H1 (cell line): Measurements from ENCODE around the gene RRAD. TPM values are rescaled to one million over a fixed set of nuclear protein-coding genes. Genes with fewer than 3 reads are reported as not detected.

ENCODE experiments used
- CTCF ChIA-PET: fragments of 300-600 bp; sonication (Branson Sonifier 250); formaldehyde crosslinking; loops from one replicate; lab custom pipeline; 2021; ENCODE audit not compliant: partially characterized antibody; lab: Charles Lee
- POLR2A ChIA-PET: fragments of 300-600 bp; sonication (Branson Sonifier 250); formaldehyde crosslinking; loops from one replicate; lab custom pipeline; 2021; ENCODE audit warnings: inconsistent platforms; ENCODE audit not compliant: partially characterized antibody; lab: Charles Lee
- DNase-seq, 2 experiments: peaks; one replicate each; pipeline versions ENCODE4 v3.0.0 to v3.0.0-alpha.2; 2010 to 2022; ENCODE audit warnings: low spot score in 2 of 2, low read depth in 1 of 2, mixed read lengths in 1 of 2
- FAIRE-seq: peaks from 2 replicates; lab custom pipeline; 2011; peaks lifted over from hg19 to GRCh38; lab: Jason Lieb, UNC
- H2AFZ ChIP-seq: 2 replicates; pipeline ENCODE4 v1.8.1; 2012; ENCODE audit warnings: low read length, inconsistent platforms
- H2AK5ac ChIP-seq: 2 replicates; pipeline ENCODE4 v1.6.1; 2013; ENCODE audit warnings: low read depth, low read length
- H2BK120ac ChIP-seq: replicated peaks from 2 replicates; pipeline ENCODE3; 2013; ENCODE audit warnings: low read depth, low read length, inconsistent platforms
- H2BK12ac ChIP-seq: 2 replicates; pipeline ENCODE4 v1.6.1; 2013; ENCODE audit warnings: low read depth, low read length
- H2BK15ac ChIP-seq: 2 replicates; pipeline ENCODE4 v1.6.1; 2013; ENCODE audit warnings: low read length
- H2BK20ac ChIP-seq: 2 replicates; pipeline ENCODE4 v1.6.1; 2013; ENCODE audit warnings: low read length
- H2BK5ac ChIP-seq: 2 replicates; pipeline ENCODE4 v1.6.1; 2013; ENCODE audit warnings: low read depth, low read length
- H3K14ac ChIP-seq: 2 replicates; pipeline ENCODE4 v1.6.1; 2013; ENCODE audit warnings: inconsistent platforms; ENCODE audit not compliant: insufficient read length
- H3K18ac ChIP-seq: 2 replicates; pipeline ENCODE4 v1.6.1; 2013; ENCODE audit warnings: low read length; ENCODE audit errors: extremely low read depth
- H3K23ac ChIP-seq: 2 replicates; pipeline ENCODE4 v1.6.1; 2013; ENCODE audit warnings: inconsistent platforms; ENCODE audit not compliant: insufficient read length
- H3K23me2 ChIP-seq: 2 replicates; pipeline ENCODE4 v1.6.1; 2013; ENCODE audit warnings: low read depth, low read length
- H3K27ac ChIP-seq: 2 replicates; pipeline ENCODE4 v1.6.1; 2011; ENCODE audit warnings: low read depth, low read length, inconsistent platforms
- H3K27me3 ChIP-seq, 4 experiments: replicated peaks in 1 of 4; 1 replicate in 1 of 4; 2 replicates in 3 of 4; pipeline versions ENCODE4 v1.6.1 to v1.8.1; 2011 to 2013; ENCODE audit warnings: low read length in 3 of 4, mild to moderate bottlenecking in 3 of 4, inconsistent platforms in 2 of 4, mixed read lengths in 2 of 4, moderate library complexity in 1 of 4; ENCODE audit not compliant: control insufficient read depth in 3 of 4, insufficient read depth in 3 of 4; ENCODE audit errors: extremely low read depth in 1 of 4
- H3K36me3 ChIP-seq, 4 experiments: 2 replicates each; pipeline versions ENCODE4 v1.6.1 to v1.8.1; 2011 to 2013; ENCODE audit warnings: mild to moderate bottlenecking in 4 of 4, low read length in 3 of 4, moderate library complexity in 2 of 4, control low read depth in 1 of 4, inconsistent platforms in 1 of 4; ENCODE audit not compliant: insufficient read depth in 4 of 4, control insufficient read depth in 2 of 4
- H3K4ac ChIP-seq: replicated peaks from 2 replicates; pipeline ENCODE3; 2013; ENCODE audit warnings: low read length, low read depth, mixed read lengths, inconsistent platforms; ENCODE audit not compliant: insufficient read length
- H3K4me1 ChIP-seq, 4 experiments: replicated peaks in 1 of 4; 1 replicate in 1 of 4; 2 replicates in 3 of 4; pipeline versions ENCODE4 v1.6.1 to v1.8.1; 2011 to 2013; ENCODE audit warnings: low read length in 3 of 4, inconsistent platforms in 2 of 4, mixed read lengths in 1 of 4; ENCODE audit not compliant: insufficient read depth in 4 of 4, control insufficient read depth in 3 of 4
- H3K4me2 ChIP-seq, 2 experiments: 2 replicates each; pipeline versions ENCODE4 v1.6.1 to v1.8.1; 2011 to 2013; ENCODE audit warnings: low read depth in 2 of 2, low read length in 2 of 2, control low read depth in 1 of 2, inconsistent platforms in 1 of 2, mild to moderate bottlenecking in 1 of 2; ENCODE audit not compliant: insufficient read depth in 1 of 2
- H3K4me3 ChIP-seq, 4 experiments: fragments of 200-600, 300-600 bp in 1 of 4; sonication (generic), shearing (Covaris generic), sonication (Bioruptor Twin) in 1 of 4; 2 replicates each; pipeline versions ENCODE4 v1.5.1 to v1.8.1; 2011 to 2016; ENCODE audit warnings: low read length in 4 of 4, low read depth in 3 of 4, control low read depth in 2 of 4, inconsistent platforms in 2 of 4, mild to moderate bottlenecking in 2 of 4, mixed read lengths in 1 of 4, moderate library complexity in 1 of 4; ENCODE audit not compliant: insufficient read depth in 2 of 4; ENCODE audit errors: extremely low read depth in 1 of 4
- H3K56ac ChIP-seq: replicated peaks from 2 replicates; pipeline ENCODE3; 2013; ENCODE audit warnings: low read depth, mild to moderate bottlenecking, mixed read lengths, low read length, inconsistent platforms; ENCODE audit not compliant: insufficient read length
- H3K79me1 ChIP-seq: 2 replicates; pipeline ENCODE4 v1.6.1; 2013; ENCODE audit warnings: low read depth, low read length, control low read depth
- H3K79me2 ChIP-seq, 2 experiments: 2 replicates each; pipeline versions ENCODE4 v1.6.1 to v1.8.1; 2012 to 2013; ENCODE audit warnings: low read length in 2 of 2, mild to moderate bottlenecking in 2 of 2, inconsistent platforms in 1 of 2; ENCODE audit not compliant: insufficient read depth in 2 of 2, control insufficient read depth in 1 of 2
- H3K9ac ChIP-seq, 4 experiments: replicated peaks in 1 of 4; 1 replicate in 1 of 4; 2 replicates in 3 of 4; pipeline versions ENCODE4 v1.6.1 to v1.8.1; 2011 to 2013; ENCODE audit warnings: low read depth in 3 of 4, low read length in 3 of 4, control low read depth in 2 of 4, mild to moderate bottlenecking in 2 of 4, moderate library complexity in 2 of 4, inconsistent platforms in 1 of 4; ENCODE audit errors: extremely low read depth in 1 of 4
- H3K9me3 ChIP-seq, 2 experiments: 2 replicates each; pipeline versions ENCODE4 v1.6.1 to v1.8.1; 2012 to 2013; ENCODE audit warnings: mild to moderate bottlenecking in 2 of 2, moderate library complexity in 2 of 2, control low read depth in 1 of 2, inconsistent platforms in 1 of 2, low read depth in 1 of 2, low read length in 1 of 2, mixed read lengths in 1 of 2; ENCODE audit not compliant: insufficient read depth in 2 of 2
- H4K20me1 ChIP-seq, 2 experiments: replicated peaks in 1 of 2; 2 replicates each; pipeline versions ENCODE3 to v1.8.1; 2011 to 2013; ENCODE audit warnings: inconsistent platforms in 2 of 2, low read length in 2 of 2, mild to moderate bottlenecking in 1 of 2; ENCODE audit not compliant: insufficient read depth in 2 of 2, control insufficient read depth in 1 of 2
- H4K5ac ChIP-seq: 2 replicates; pipeline ENCODE4 v1.6.1; 2013; ENCODE audit warnings: low read length, low read depth, mixed read lengths, inconsistent platforms; ENCODE audit not compliant: insufficient read length
- H4K8ac ChIP-seq: 2 replicates; pipeline ENCODE4 v1.8.0; 2013; ENCODE audit warnings: mild to moderate bottlenecking, moderate library complexity, low read length, inconsistent platforms; ENCODE audit not compliant: insufficient read depth; ENCODE audit errors: extremely low read depth
- H4K91ac ChIP-seq: replicated peaks from 2 replicates; pipeline ENCODE3; 2013; ENCODE audit warnings: low read length, mixed read lengths, inconsistent platforms; ENCODE audit not compliant: insufficient read length
- ATF2 ChIP-seq: IDR thresholded peaks from 2 replicates; pipeline ENCODE4 v1.6.1; 2012; ENCODE audit warnings: low read length, inconsistent platforms
- BACH1 ChIP-seq: IDR thresholded peaks from 2 replicates; pipeline ENCODE4 v1.6.1; 2012; ENCODE audit warnings: low read length, improper control_type of control experiment
- CBX8 ChIP-seq: fragments of 300-800, 300-1000 bp; sonication (generic); IDR thresholded peaks from 2 replicates; pipeline ENCODE4 v1.7.1; 2016; ENCODE audit warnings: low read depth, low read length, borderline replicate concordance
- HDAC2 ChIP-seq, 2 experiments: fragments of 300-600 bp in 1 of 2; sonication (generic) in 1 of 2; IDR thresholded peaks; 2 replicates each; pipeline ENCODE4 v1.6.1; 2011 to 2012; ENCODE audit warnings: low read depth in 2 of 2, low read length in 2 of 2, mild to moderate bottlenecking in 2 of 2, moderate library complexity in 2 of 2, borderline replicate concordance in 1 of 2, inconsistent platforms in 1 of 2
- POLR2A ChIP-seq, 2 experiments: IDR thresholded peaks; 1 replicate in 1 of 2; 2 replicates in 1 of 2; pipeline ENCODE4 v1.6.1; 2011; ENCODE audit warnings: low read depth in 2 of 2, low read length in 2 of 2, mild to moderate bottlenecking in 2 of 2; ENCODE audit errors: control extremely low read depth in 1 of 2
- RFX5 ChIP-seq: IDR thresholded peaks from 2 replicates; pipeline ENCODE4 v1.6.1; 2011; ENCODE audit warnings: low read depth, low read length, improper control_type of control experiment, borderline replicate concordance
- SP1 ChIP-seq: IDR thresholded peaks from 2 replicates; pipeline ENCODE4 v1.6.1; 2011; ENCODE audit warnings: low read depth, low read length
- SP2 ChIP-seq: IDR thresholded peaks from 2 replicates; pipeline ENCODE4 v1.6.1; 2012; ENCODE audit warnings: mild to moderate bottlenecking, low read length, inconsistent platforms
- TAF1 ChIP-seq: IDR thresholded peaks from 2 replicates; pipeline ENCODE4 v1.6.1; 2011; ENCODE audit warnings: mild to moderate bottlenecking, low read depth, low read length
- TBP ChIP-seq: IDR thresholded peaks from 2 replicates; pipeline ENCODE4 v1.6.1; 2011; ENCODE audit warnings: low read depth, low read length, improper control_type of control experiment
- WGBS, 2 experiments: shearing (Covaris generic) in 1 of 2; methylation state at CpG; one replicate each; pipeline versions ENCODE4 v1.1.6 to v1.1.7; 2013 to 2015; ENCODE audit warnings: low lambda C conversion rate in 2 of 2, mixed read lengths in 2 of 2, inconsistent platforms in 1 of 2, low coverage in 1 of 2, missing lambda C conversion rate in 1 of 2; ENCODE audit not compliant: insufficient replicate concordance in 2 of 2, insufficient coverage in 1 of 2, insufficient read length in 1 of 2; ENCODE audit errors: extremely low coverage in 1 of 2, missing lambda C conversion rate in 1 of 2; 5-methylcytosine and 5-hydroxymethylcytosine counted together
- polyA plus RNA-seq, 7 experiments: library from polyadenylated mRNA; depleted of rRNA in 3 of 7; stranded (reverse) in 5 of 7; unstranded in 2 of 7; fragments of >200 nt in 5 of 7; fragments of 200-250 nt in 2 of 7; gene quantifications; 1 replicate in 5 of 7; 2 replicates in 1 of 7; 4 replicates in 1 of 7; pipeline versions ENCODE4 v1.2.1 to v1.2.3, GENCODE V29; 2011 to 2013; ENCODE audit warnings: missing spikeins in 2 of 7, mixed read lengths in 2 of 7
- total RNA-seq: library from RNA; stranded (reverse); fragmentation: NEBNext Ultra II Directional; extraction: Animal tissue kit (Norgen Biotek cat#: 25700); gene quantifications from 2 replicates; pipeline ENCODE4 v1.2.1, GENCODE V29; 2021

The RRAD gene
- total and polyA plus RNA-seq, 2 of the 8 experiments (the other 6 are each of a cell fraction or from before 2014, with no cell fraction given) = 0.17 TPM; not detected in 1

DNA sequence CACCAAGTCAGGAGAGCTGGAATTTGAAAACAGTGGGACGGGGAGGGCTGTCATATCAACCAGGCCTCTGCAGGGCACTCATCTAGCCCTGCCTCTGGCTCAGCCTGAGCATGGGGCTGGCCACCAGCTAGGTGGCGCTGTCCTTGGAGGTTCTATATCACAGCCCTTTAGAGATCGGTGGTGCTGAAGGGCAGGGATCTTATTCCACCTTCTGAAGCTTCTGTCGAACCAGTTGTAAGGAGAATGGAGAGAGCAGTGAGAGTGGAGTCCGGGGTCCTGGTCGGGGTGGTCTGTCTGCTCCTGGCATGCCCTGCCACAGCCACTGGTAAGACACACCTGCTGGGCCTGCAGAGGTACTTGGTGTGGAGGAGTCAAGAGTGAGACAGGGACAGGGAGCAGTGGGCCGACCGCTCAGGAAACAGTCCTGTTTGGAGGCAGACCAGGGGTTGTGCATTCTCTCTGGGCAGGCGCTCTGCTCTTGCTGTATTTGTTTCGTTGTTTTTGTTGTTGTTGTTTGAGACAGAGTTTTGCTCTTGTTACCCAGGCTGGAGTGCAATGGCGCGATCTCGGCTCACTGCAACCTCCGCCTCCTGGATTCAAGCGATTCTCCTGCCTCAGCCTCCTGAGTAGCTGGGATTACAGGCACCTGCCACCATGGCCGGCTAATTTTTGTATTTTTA lies 35.9 kb upstream of the RRAD start, which contains the start of gene CES3:
CES3 (plus strand) TSS at position 202 of the 680 bp plus-strand sequence; CDS start at position 244, 42 bp downstream.
- peak within 1 kb of the TSS; percentile 8 to 50 (median 24); a peak in 6 of 8 replicates for H3K4me3 ChIP-seq
- H3K79me1 ChIP-seq = no peaks in the 10 kb centered on the region
- no peak within 1 kb of the TSS for H3K4ac ChIP-seq
- H4K20me1 ChIP-seq = peaks cover 0 to 1% of the 10 kb centered on the region in 2 experiments
- peak within 1 kb of the TSS in 1 of 4 experiments; percentile 20; a peak in 1 of 7 replicates for H3K9ac ChIP-seq
- H3K4me1 ChIP-seq = peaks cover 0 to 3% (median under 1%) of the 10 kb centered on the region in 4 experiments; a peak in 3 of 7 replicates
- H4K91ac ChIP-seq = no peak within 1 kb of the TSS
- no peak within 1 kb of the TSS for H3K23ac ChIP-seq
- 0 out of 2 replicates have a peak within 1 kb of the TSS, but pooled peaks have one; percentile 75 for H4K8ac ChIP-seq
- H3K27ac ChIP-seq = no peak within 1 kb of the TSS
- H2AK5ac ChIP-seq = no peak within 1 kb of the TSS
- peak within 1 kb of the TSS; percentile 94 for H2AFZ ChIP-seq
- H3K23me2 ChIP-seq = no peaks in the 10 kb centered on the region; the same call in 1 of the 2 replicates
- H3K56ac ChIP-seq = no peak within 1 kb of the TSS
- H2BK5ac ChIP-seq = no peak within 1 kb of the TSS
- peak; percentile 79 to 87 for DNase-seq
- CTCF ChIA-PET = interaction anchor here (0.6 to 12.2 kb wide), 37 partner anchors 8 to 616 kb away, joined by 3 to 130 read pairs (median 4); partner anchors contain the start of genes B3GNT9, CDH16, CES4A and EXOC3L1
- H3K36me3 ChIP-seq = no peaks in the 10 kb centered on the region
- no peak within 1 kb of the TSS for H4K5ac ChIP-seq
- POLR2A ChIA-PET = interaction anchor here (0.6 to 1.7 kb wide), 2 partner anchors 12 to 148 kb away, joined by 3 to 6 read pairs; no protein-coding TSS in a partner anchor
- H2BK15ac ChIP-seq = no peak within 1 kb of the TSS
- no peak within 1 kb of the TSS for H2BK120ac ChIP-seq
- no peak within 1 kb of the TSS for H3K18ac ChIP-seq
- H3K9me3 ChIP-seq = no peaks in the 10 kb centered on the region
- peak; percentile 81 for FAIRE-seq
- 52% methylated on average over 13 of the region's 16 CpGs; no CpG with 5 or more reads in 1 of the 2 experiments for WGBS, 2 experiments
- no peak within 1 kb of the TSS for H2BK12ac ChIP-seq
- no peak within 1 kb of the TSS for H3K14ac ChIP-seq
- no peaks in the 10 kb centered on the region for H3K27me3 ChIP-seq
- no peaks in the 10 kb centered on the region for H3K79me2 ChIP-seq
- peak within 1 kb of the TSS; percentile 35 to 57; a peak in 3 of 4 replicates for H3K4me2 ChIP-seq
- no peak within 1 kb of the TSS for H2BK20ac ChIP-seq
- TF ChIP-seq SP2 (no peak), TAF1 (peak; percentile 53; the same call in 1 of the 2 replicates), BACH1 (no peak), POLR2A (IDR thresholded peaks at IDR 0.05; ENCODE audit: control extremely low read depth in 1 of 2, low read depth in 2 of 2, low read length in 2 of 2) (peak in 1 of 2 experiments; percentile 37; a peak in 1 of 3 replicates), SP1 (no peak), ATF2 (no peak), HDAC2 (IDR thresholded peaks at IDR 0.05; ENCODE audit: borderline replicate concordance in 1 of 2, low read depth in 2 of 2, low read length in 2 of 2) (no peak), TBP (peak; percentile 48; the same call in 1 of the 2 replicates), CBX8 (no peak), RFX5 (no peak)
